ENCODE data around the gene KRT16.

Gene KRT16

DNA sequence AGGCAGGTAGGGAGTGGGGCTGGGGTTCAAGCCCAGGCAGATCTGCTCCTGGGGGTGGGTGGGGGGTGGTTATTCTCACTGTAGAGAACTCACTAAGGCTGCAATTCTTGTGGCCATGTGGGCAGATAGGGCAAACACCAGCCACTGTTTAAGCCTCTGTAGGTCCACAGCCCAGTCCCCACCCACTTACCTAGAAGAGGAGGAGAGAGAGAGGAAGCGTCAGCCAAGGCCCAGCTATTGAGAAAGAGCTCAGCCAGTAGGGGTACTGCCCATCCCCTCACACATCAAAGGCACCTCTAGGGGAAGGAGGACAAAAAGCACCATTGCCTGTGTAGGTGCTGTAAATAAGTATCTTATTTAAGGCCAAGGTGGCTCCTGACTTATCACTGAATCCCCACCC lies 12.9 kb downstream of the KRT16 start:
- in situ Hi-C loops (cut with HindIII; ENCODE audit: low sequenced_read_pairs) = no loop called here
- no peak for DNase-seq (ENCODE audit: low read depth)
- TF ChIP-seq CTCF (IDR thresholded peaks at IDR 0.05; ENCODE audit: low read depth, low read length, missing control alignments) = no peak
- no peak overlapping the region for H3K4me3 ChIP-seq (ENCODE audit: low read depth, low read length)

- no peak for TF ChIP-seq CTCF (IDR thresholded peaks at IDR 0.05; ENCODE audit: low read depth, low read length, missing control alignments)
- DNase-seq (ENCODE audit: low read depth) = no peak
- in situ Hi-C loops (cut with HindIII; ENCODE audit: low sequenced_read_pairs) = no loop called here
These were observed 17.0 kb downstream of the KRT16 start for GRCh38 chr17:41595585-41595984.

DNA sequence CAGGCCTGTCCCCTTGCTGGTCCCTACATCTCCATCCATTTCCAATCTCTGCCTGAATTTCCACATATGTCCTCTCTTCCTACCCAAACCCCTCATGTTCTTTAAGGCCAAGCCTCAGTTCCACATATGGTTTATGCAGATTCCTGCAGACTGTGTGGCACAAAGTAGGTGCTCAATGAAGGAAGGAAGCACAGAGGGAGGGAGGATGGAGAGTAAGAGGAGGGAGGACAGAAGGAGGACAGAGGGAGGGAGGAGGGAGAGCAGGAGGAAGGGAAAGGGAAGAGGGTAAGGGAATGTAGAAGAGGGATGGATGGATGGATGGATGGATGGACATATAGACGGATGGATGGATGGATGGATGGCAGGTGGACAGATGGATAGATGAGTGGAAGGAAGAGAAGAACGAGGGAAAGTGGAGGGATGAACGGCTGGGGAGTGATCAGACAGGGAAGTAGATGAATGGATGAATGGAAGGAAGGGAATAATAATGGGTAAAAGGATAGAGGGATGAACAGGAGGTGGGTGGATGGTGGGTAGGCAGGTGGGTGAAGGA lies 18.1 kb downstream of the KRT16 start:
- DNase-seq (ENCODE audit: low read depth) = no peak
- H3K4me3 ChIP-seq (ENCODE audit: low read depth, low read length) = no peak overlapping the region
- in situ Hi-C loops (cut with HindIII; ENCODE audit: low sequenced_read_pairs) = no loop called here
- TF ChIP-seq CTCF (IDR thresholded peaks at IDR 0.05; ENCODE audit: low read depth, low read length, missing control alignments) = no peak

More at GRCh38 chr17:41595585-41595984, 17.0 kb downstream of the KRT16 start:
- no peak overlapping the region for H3K4me3 ChIP-seq (ENCODE audit: low read depth, low read length)

DNA sequence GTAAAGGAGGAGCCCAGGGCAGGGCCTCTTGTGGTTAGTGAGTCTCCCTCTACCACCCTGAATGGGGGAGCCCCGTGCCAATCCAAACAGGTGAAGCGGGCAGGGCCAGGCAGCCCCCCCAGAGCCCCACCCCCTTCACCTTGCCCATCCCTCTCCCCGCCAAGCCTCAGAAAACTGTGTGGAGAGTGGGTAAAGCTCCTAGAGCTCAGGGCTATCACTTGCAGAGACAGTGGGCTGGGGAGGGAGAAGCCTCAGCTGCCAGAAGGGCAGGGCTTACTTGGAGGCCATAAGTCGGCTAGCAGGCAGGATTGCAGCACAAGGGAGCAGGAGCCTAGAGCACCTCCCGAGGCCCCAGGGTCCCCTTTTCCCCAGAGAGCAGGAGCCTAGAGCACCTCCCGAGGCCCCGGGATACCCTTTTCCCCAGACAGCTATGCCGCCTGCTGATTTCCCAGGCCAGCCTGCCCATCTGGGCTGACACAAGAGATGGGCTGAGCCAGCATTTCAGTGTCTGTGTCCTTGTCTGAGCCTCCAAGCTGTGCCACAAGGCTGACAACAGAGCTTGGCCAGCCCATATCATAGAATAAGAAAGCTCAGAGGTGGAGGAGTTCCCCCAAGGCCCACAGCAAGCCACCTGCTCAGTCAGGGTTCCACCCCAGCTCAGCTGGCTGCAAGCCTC lies 19.1 kb downstream of the KRT16 start:
- H3K4me3 ChIP-seq (ENCODE audit: low read depth, low read length) = no peak overlapping the region
- in situ Hi-C loops (cut with HindIII; ENCODE audit: low sequenced_read_pairs) = no loop called here
- no peak for TF ChIP-seq CTCF (IDR thresholded peaks at IDR 0.05; ENCODE audit: low read depth, low read length, missing control alignments)
- no peak for DNase-seq (ENCODE audit: low read depth)

- in situ Hi-C loops (cut with HindIII; ENCODE audit: low sequenced_read_pairs) = no loop called here
- H3K4me3 ChIP-seq (ENCODE audit: low read depth, low read length) = no peak overlapping the region
- no peak for TF ChIP-seq CTCF (IDR thresholded peaks at IDR 0.05; ENCODE audit: low read depth, low read length, missing control alignments)
- DNase-seq (ENCODE audit: low read depth) = no peak
These were observed 19.8 kb downstream of the KRT16 start for GRCh38 chr17:41592601-41593305.

GRCh38 chr17:41589301-41589700 lies 23.3 kb downstream of the KRT16 start:
- in situ Hi-C loops (cut with HindIII; ENCODE audit: low sequenced_read_pairs) = no loop called here
- DNase-seq (ENCODE audit: low read depth) = no peak
- no peak overlapping the region for H3K4me3 ChIP-seq (ENCODE audit: low read depth, low read length)
- no peak for TF ChIP-seq CTCF (IDR thresholded peaks at IDR 0.05; ENCODE audit: low read depth, low read length, missing control alignments)
